PFSK-1 (cell line): Measurements from ENCODE around the gene TAF1C.

ENCODE experiments used
- REST ChIP-seq, 2 experiments: IDR thresholded peaks; 2 replicates each; pipeline versions ENCODE4 v1.6.1 to v1.8.0; 2011 to 2012; ENCODE audit warnings: low read depth in 2 of 2, low read length in 2 of 2, control low read depth in 1 of 2, inconsistent platforms in 1 of 2, mild to moderate bottlenecking in 1 of 2, moderate library complexity in 1 of 2; ENCODE audit not compliant: insufficient read depth in 1 of 2
- SIN3A ChIP-seq: IDR thresholded peaks from 2 replicates; pipeline ENCODE4 v1.6.1; 2012; ENCODE audit warnings: mild to moderate bottlenecking, low read length, moderate library complexity, borderline replicate concordance; ENCODE audit not compliant: insufficient read depth

GRCh38 chr16:84159800-84160199 lies 27.1 kb downstream of the TAF1C start:
- TF ChIP-seq REST (IDR thresholded peaks at IDR 0.05; ENCODE audit: insufficient read depth in 1 of 2, low read depth in 2 of 2, low read length in 2 of 2) (no peak), SIN3A (no peak)
